Stimulated activated CD8-positive, alpha-beta memory T cell treated with anti-CD3 and anti-CD28 coated beads, Interleukin-4, amount 100 ng/mL, for 24 hours (primary cell): ENCODE results near the gene PPP1R17.

Source experiments
- DNase-seq: peaks from one replicate; pipeline ENCODE4 v3.0.0-alpha.2; 2020; ENCODE audit warnings: low read depth

PPP1R17 gene

DNA sequence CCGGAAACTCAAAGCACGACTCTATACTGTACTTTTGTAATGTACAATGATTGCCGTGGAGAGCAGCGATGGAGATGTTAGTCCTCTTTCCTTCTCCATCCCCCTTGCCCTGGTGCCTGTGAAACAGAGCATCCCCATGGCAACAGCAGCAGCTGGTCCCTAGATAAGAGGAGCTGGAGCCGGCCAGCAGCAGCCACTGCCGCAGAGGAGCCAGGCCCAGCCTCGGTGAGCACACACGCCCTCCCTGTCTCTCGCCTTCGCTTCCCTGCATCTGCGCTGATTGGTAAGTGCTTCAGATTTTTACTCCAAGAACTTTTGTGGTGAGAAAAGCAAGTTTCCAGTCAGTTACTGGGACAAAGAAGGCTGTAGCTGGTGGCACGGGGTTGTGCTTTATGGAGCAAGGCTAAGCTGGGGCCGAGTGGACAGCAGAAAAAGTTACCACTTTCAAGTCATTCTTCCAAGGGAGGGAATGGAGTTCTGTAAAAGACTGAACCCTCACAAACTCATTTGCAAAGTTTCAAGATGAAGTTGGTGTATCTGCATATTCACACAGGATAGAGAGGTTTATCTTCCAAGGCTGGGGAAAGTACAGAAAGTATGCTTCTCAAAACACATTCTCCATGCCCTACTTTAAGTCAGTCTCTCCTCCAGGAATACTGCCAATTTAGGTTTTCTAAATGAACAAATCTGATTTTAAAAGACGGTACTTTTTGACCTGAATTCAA is at the start of gene PPP1R17:
Gene PPP1R17 (plus strand): TSS at position 192 of the 725 bp plus-strand sequence. CDS start 5,227 bp downstream, outside the sequence.
- no peak for DNase-seq

DNA sequence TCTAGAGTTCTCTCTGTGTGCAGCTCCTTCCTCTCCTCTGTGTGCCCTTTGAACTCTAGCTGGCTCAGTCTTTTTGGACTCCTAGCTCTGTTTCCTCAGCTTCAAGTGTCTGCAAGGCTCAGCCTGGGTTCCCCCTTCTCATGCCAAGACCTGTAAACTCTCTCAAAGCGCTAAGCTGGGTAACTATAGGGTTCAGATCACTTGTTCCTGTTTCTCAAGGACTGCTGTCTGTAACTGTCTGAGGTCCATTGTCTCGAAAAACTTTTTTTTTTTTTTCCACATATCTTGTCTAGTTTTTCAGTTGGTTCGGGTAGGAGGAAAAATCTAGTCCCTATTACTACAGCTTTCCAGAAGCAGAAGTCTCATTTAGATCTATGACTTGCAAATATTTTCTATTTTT is 46.6 kb upstream of the PPP1R17 start:
- no peak for DNase-seq

DNA sequence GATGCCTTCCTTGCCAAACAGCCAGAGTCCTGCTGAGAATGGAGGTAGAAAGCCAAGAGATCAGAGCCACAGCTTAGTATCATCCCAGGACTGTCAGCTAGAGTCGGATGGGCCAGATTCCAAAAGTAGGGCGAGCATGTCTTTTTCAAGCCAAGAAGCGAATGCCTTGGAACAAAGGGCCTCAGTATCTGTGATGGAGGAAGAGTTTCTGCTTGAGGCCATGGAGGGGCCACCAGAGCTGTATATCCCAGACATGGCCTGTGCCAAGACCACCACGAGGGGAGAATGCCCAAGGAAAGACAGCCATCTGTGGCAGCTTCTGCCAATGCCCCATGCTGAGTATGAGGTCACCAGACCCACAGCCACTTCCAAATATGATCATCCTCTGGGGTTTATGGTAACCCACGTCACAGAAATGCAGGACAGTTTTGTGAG is 44.3 kb upstream of the PPP1R17 start:
- no peak for DNase-seq

DNA sequence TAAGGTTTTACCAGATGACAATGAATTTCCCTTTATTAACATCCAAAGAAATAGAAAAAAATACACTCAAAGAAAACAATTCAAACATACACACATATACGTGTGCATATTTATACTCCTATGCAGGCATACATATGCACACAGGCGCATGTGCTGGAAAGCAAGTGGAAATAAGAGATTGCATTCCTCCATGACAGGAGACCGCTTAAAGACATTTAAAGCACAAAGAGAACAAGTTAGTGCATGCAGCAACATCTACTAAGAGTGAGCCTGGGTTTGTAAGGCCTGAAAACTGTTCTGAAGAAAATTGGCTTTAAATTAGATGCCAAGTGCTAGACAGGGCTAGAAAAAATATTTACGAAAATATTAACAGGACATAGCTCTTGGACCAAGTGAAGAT is 40.1 kb upstream of the PPP1R17 start:
- DNase-seq = no peak

DNA sequence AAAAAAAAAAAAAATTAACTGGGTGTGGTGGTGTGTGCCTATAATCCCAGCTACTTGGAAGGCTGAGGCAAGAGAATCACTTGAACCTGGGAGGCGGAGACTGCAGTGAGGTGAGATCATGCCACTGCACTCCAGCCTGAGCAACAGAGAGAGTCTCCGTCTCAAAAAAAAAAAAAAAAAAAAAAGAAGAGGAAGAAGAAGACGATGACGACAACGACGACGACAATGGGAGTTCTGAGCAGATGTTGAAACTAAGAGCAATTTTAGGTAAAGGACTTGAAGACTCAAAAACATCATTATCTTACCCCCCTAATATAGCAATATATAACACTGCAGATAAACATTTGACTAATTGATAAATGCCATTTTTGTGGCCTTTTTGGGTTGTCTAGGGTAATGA is 39.5 kb upstream of the PPP1R17 start:
- no peak for DNase-seq

DNA sequence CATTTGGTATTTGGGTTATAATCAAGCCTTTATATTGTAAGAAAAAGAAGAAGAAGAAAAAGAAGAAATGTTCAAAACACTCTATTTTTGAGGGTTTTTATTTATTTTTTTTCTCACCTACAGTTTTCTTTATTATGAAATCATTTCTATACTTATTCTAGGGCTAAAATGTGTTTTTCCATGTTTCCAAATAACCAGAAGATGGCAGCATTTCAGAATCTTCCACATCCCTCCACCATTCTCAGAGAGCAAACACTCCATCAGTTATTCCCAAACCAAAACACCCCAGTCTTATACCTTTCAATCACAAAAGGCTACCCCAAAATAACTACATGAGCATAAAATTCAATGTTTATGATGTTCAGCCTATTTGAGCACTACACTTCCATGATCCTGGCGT is 38.7 kb upstream of the PPP1R17 start:
- no peak for DNase-seq

DNA sequence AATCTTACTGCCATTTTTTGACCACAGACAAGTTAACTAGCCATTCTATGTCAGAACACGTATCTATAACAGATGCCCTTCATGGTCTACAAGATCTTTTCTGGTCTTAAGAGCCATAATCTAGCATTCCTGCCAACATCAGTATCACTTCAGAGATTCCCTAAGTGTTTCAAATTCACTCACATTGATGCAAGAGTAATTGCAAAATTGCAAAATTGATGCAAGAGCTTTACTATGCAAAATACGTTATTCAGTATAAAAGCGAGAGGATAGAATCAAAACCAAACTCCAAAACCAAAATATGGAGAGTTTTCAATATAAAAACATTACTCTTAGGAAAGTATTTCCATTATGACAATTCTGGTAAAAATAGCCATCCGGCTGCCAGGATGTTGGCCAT is 38.1 kb upstream of the PPP1R17 start:
- no peak for DNase-seq

DNA sequence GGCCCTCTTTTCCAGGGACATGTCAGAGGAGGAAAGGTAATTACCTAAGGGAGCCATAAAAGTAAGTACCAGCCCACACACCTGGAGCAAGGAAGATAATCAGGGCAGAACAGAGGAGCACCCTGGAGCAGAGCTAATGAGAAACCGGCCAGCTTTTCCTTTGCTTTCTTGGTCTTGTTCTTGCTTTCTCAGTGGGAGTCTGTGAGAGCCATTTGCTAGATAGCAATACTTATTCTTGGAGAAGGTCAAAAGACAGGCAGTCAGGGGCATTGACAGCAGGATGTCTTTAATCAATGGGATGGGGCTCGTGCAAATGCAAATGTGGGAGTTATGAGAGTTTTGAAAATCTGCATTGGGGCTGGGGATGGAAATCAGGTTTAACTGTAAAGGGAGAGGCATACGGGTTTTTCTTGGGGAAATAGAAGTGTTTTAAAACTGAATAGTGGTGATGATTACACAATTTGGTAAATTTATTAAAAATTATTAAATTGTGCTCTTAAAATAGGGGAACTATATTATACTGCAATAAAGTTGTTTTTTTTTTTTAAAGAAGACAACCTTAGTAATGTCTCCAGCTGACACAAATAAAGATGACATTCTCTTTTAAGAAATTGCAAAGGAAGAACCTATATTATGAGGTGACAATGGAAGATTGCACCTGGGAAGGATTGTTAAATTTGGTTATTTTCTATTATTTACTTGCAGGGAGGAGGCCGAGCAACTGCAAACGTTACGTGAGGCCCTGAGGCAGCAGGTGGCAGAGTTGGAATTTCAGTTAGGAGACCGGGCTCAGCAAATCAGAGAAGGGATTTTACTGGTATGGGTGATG is 35.6 kb upstream of the PPP1R17 start:
- DNase-seq = no peak

DNA sequence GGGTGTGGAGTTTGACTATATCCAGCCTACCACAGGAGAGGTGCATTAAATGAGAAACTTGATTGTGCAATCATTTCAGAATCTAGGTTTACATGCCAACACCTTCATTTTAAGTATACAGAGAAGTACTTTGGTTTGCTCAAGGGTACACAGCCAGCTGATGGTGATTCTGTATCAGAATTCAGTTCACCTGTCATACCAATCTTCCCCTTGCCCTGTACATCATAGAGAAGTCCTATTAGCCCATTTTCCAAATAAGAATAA is 35.0 kb upstream of the PPP1R17 start:
- DNase-seq = no peak

DNA sequence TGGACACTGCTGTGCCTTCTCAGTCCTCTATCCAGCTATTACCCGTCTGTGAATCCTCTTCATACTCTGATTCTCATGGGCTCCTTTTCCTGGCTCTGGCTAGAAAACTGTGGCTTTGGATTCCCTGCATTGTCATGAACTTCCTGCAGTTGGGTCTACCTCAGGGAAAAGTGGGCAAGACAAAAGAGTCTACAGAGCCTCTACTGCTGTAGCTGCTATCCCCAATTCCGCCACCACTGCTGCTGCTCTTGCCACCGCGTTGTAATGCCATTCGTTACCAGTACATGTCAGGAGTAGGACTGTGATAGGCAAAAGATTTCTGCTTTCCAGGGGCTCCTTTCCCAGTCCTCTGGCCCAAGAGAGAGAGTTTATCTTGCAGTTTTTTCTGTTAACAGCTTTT is 23.9 kb upstream of the PPP1R17 start:
- no peak for DNase-seq

DNA sequence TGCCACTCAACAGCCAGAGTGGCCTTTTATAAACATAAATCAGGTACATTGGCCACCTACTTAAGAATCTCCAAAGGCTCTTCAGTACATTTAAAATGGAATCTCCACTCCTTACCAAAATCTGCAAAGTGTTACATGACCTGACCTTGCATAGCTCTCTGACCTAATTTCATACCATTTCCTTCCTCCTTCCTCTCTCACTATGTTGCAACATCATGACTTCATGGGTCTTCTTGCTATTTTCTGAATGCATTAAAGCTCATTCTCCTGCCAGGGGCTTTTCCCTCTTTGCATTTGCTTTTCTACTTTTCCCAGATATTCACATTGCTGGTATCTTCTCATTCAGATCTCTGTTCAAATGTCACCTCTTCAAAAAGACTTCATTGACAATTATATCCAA is 22.1 kb upstream of the PPP1R17 start:
- DNase-seq = no peak

DNA sequence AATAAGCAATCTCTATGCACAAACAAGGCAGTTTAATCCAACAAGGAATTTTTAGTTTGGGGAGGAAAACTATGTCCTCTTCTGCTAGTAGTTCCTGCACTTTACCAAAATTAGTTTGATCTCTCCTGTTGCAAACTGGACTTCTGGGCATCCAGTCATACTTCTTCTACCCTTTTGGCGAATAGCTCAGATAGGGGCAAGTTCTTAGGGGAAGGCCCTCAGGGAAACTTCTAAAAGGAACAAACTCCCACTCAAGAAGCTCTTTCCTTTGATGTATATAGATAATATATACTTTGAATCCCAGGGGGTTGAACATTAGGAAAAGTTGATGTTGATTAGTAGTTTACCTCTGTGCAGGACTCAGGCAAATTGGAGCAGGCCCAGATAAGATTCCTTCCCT is 21.5 kb upstream of the PPP1R17 start:
- no peak for DNase-seq

DNA sequence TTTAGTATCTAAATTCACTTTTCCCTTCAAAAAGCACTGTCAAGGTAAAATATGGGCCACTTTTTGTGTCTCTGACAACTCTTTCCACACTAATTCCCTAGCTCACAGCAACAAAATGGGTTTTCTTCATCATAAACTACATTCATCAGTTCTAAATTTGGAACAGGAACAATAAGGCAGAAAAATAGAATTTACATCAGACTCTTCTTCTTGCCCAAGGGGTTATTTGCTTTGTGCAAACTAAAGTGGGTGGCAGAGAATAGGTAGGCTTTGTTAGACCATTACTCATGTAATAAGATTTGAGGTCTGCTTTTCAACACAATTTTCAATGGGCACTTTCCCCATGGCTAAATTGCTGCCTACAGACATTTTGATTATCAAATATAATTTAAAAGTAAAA is 17.6 kb upstream of the PPP1R17 start:
- DNase-seq = no peak

DNA sequence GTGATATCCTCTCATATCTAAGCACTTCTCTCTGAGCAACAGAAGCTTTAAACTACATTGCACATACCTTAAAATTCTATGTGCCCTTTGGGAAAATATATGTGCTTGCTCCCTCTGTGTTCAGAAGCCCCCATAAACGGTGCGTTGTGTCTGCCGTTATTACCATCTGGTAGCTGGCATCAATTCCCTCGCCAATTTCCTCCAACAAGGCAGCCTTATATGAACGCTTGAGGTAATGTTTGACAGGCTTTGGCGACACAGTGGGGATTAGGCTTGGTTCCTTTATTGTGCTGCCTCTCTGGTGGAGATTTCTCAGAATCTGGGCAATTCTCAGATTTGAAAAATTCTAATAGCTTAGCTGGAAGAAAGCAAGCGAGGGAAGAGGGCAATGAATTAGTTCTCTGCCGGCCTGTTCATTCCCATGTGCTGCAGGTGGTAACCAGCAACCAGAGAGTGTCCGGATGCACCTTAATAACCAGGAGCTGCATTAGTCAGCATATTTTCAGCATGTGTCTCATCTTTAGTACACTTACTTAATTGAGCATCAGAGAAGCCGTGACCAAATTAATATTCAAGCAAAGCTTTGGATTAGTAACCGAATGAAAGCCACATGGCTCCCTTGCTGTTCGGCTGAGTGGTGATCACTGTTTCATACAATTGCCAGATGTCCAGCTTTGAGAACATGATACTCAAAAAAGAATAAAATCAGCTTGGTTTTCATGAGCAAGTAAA is 7.3 kb upstream of the PPP1R17 start:
- no peak for DNase-seq

DNA sequence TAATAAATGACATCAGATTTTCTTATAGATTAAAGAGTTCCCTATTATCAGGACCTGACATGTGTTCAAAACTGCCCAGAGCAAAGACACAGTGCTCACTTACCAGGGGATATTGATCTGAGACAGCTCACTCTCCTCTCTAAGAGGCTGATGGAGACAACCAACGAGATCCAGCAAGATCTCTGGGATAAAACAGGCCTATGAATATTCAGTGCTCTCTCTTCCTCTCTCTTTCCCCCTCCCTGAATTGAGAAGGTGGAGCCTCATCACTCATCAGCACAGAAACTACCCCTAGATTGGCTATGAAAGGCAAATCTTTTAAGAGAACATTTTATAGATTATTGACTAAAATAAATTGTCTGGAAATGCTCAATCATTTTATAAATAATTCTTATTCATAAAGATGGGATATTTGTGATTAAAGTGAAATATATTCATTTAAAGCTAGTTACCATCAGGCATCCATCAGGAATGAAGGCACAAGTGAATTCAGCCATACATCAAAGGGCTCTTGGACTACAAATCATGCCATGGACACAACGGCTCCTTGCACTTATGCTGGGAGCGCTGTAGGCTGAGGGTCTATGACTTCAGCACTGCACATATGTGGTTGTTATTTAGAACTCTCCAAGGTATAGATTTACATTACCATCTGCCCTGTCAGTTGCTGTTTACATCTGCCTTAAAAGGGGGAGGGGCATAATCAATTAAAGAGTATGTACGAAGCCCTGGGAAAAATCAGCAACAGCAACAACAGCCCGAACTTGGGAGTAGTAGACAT is 3.4 kb upstream of the PPP1R17 start:
- no peak for DNase-seq

DNA sequence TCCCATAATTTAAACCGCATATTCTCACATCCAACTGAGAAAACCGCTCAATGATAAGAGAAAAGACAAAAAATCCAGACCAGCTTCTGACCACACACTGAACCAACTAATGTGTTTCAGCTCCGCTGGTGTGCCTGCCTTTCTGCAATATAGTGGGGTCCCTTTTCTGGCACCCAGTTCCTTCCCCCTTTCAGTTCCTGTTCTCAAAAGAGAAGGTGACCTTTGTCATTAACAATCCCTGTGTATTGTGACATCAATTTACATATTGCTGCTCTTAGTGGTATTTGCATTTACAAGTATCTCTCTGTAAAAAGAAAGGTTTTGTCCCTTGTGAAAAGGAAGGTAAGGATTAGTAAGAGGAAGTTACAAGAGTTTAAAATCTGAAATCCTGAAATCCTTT is 1.4 kb downstream of the PPP1R17 start:
- DNase-seq = no peak

DNA sequence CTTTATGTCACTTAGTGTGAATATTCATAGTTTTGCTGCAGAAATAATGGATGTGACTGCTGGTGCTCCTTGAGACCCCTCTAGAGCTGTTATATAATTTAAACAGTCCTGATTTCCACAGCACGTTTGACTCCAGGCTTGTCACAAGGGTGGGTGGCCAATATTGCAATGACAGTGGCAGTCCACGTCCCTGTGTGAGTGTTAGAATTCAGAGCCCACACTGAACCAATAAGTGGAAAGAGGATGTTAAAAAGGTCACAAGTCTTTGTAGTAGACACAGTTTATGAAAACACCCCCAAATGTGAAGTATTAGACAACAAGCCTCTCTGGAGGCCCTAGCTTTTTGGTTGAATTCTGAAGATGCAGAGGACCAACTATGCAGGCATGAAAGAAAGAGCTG is 2.0 kb downstream of the PPP1R17 start:
- no peak for DNase-seq

DNA sequence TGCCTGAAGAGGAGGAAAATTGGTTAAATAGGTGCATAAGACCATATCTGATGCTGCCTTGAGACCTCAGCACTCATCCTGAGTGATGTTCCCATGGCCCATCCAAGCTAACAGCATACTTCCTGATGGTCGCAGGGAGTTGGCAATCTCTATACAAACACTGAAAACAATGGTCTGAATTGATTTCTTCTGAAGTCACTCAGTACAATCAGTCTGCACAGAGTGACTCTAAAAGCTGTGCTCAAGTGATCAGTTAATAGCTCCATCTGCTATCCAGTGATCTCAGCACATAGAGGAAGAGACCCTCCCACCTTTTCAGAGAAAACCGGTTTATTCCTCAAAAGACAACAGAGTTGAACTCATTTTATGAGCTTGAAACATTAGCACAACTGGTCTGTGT is 3.9 kb downstream of the PPP1R17 start:
- no peak for DNase-seq

DNA sequence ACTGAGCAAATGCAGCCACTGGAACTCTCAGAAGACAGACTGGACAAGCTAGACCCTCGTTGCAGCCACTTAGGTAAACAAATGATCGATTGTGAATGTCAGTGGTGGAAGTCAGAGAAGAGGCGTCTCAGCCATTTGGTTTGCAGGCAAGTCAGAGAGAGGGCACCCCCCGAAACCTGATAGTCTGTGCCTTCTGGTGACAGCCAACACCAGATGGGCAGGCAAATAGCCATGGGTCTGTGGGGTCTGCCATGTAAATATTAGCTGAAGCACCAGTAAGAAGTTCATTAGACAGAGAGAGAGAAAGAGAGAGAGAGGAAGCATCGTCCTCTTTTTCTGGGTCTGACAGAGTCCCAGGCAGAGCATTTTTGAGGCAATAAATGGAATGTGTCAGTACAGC is 5.4 kb downstream of the PPP1R17 start:
- DNase-seq = no peak

DNA sequence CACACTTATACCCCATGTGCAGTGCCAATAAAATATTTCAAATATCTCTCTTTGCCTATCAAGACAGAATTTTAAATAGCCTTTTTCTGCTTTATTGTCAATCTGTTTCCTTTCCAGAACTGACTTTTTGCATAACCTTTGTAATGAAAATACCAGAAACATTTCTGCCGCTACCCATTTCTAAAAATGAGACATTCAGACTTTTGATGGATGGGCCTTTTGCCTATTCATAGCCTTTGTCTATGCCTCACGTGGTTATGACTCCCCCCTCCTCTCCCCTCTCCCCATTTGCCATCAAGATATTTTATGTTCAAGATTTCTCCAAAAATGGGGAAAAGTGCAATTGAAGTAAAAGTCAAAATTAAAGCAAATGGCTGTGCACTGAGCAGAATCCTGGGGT is 5.9 kb downstream of the PPP1R17 start:
- DNase-seq = no peak

DNA sequence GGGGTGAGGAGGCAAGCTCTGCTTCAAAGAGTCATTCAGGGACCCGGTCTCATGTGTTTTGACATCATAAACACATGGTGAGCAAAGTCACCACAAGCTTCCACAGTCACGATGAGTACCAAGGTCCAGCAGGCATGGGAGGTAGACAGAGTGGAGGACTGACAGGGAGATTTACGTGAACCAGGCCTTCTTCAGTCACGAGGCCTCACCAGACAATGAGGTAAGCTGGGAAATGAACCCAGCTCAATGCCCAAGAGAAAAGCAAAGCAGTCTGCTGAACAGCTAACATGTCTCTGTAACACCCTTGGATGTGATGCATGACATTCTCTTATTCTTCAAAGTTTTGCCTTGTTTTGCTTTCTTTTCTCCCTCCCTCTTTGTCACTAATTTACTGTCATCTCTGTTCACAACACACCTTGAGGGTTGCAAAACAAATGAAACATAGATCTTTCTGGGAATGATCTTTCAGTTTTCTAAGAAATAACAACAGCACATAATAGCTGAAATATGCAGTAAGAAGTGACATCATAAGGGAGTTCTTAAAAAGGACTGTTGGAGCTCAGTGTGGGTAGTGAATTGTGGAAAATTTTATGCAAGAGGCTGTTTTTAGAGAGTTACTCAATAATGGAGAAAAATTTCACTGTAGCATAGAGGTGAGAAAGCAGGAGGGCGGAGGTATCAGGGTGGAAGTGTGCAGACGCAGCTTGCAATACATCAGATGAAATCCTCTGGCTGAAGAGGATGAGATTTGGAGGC is 9.0 kb downstream of the PPP1R17 start:
- no peak for DNase-seq

DNA sequence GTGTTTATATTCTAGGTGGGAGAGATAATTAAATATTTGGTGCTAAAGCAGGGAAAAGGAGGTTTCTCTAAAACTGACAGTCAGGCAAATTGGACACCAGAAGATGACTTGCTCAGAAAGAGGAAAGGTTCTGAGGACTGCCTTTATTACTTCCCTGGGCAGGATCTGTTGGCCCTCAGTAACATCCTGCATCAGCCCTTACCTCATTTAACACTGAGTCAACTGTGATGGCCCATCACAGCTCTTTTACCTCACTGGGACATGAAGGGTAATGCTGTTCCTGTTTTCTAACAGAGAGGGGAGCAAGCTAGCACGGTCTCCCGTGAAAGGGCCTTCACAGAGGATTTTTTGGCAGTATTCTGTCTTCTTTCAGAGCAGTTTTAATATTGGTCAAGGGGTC is 12.0 kb downstream of the PPP1R17 start:
- no peak for DNase-seq
